GM12878 (cell line): Measurements from ENCODE around the gene UBQLN4. TPM values are rescaled to one million over a fixed set of nuclear protein-coding genes. Genes with fewer than 3 reads are reported as not detected.

Experiments used
- ATAC-seq: fragments of 200-7000 bp; cut with Tn5 transposase; 3 replicates; pipeline ENCODE4 v1.9.1; 2020; ENCODE audit warnings: mild to moderate bottlenecking, moderate library complexity
- BruUV-seq: library from RNA; stranded (reverse); fragments of 400-500 nt; replicated peaks from 2 replicates; lab custom pipeline; 2021; lab: Mats Ljungman, UMichigan
- CTCF ChIA-PET: fragments of 300-600 bp; sonication (Branson Sonifier 250); formaldehyde crosslinking; extraction: SDS; loops from one replicate; lab custom pipeline; 2021; ENCODE audit warnings: inconsistent platforms; lab: Yijun Ruan, JAX
- POLR2A ChIA-PET: fragments of 350-600 bp; formaldehyde crosslinking; extraction: SDS; loops from one replicate; lab custom pipeline; 2021; ENCODE audit warnings: inconsistent platforms; lab: Charles Lee
- RAD21 ChIA-PET: fragments of 300-600 bp; sonication (Branson Sonifier 250); formaldehyde crosslinking; loops from one replicate; lab custom pipeline; 2023; ENCODE audit warnings: antibody characterized with exemption; ENCODE audit not compliant: unreplicated experiment; lab: Charles Lee
- SMC1A ChIA-PET: fragments of 300-600 bp; sonication (Branson Sonifier 250); formaldehyde crosslinking; loops from one replicate; lab custom pipeline; 2023; ENCODE audit not compliant: unreplicated experiment, uncharacterized antibody; lab: Charles Lee
- DNase-seq: peaks from one replicate; pipeline ENCODE4 v3.0.0-alpha.2; 2011; ENCODE audit warnings: low read depth, low spot score
- FAIRE-seq: peaks from 3 replicates; lab custom pipeline; 2011; peaks lifted over from hg19 to GRCh38; lab: Jason Lieb, UNC
- H2AFZ ChIP-seq: 2 replicates; pipeline ENCODE4 v1.6.0; 2011; ENCODE audit warnings: low read depth, low read length, control low read depth; ENCODE audit not compliant: control insufficient read depth
- H3K27ac ChIP-seq: 2 replicates; pipeline ENCODE4 v1.5.1; 2011; ENCODE audit warnings: control low read depth; ENCODE audit not compliant: control insufficient read depth, insufficient read depth
- H3K27me3 ChIP-seq, 2 experiments: replicated peaks in 1 of 2; 2 replicates each; pipeline versions ENCODE4 v1.6.0 to v1.6.1; 2011; ENCODE audit warnings: low read length in 1 of 2; ENCODE audit not compliant: control insufficient read depth in 2 of 2, insufficient read depth in 2 of 2
- H3K36me3 ChIP-seq, 2 experiments: 2 replicates each; pipeline ENCODE4 v1.5.1; 2011; ENCODE audit warnings: low read length in 1 of 2; ENCODE audit not compliant: control insufficient read depth in 2 of 2, insufficient read depth in 2 of 2
- H3K4me1 ChIP-seq: 2 replicates; pipeline ENCODE4 v1.6.1; 2011; ENCODE audit warnings: mild to moderate bottlenecking, low read length, moderate library complexity, mixed read lengths; ENCODE audit not compliant: control insufficient read depth, insufficient read depth
- H3K4me2 ChIP-seq: 2 replicates; pipeline ENCODE4 v1.6.0; 2011; ENCODE audit warnings: control low read depth; ENCODE audit not compliant: control insufficient read depth, insufficient read depth
- H3K4me3 ChIP-seq: fragments of 200-600 bp; sonication (generic); 2 replicates; pipeline ENCODE4 v1.5.1; 2016
- H3K79me2 ChIP-seq: 2 replicates; pipeline ENCODE4 v1.6.0; 2011; ENCODE audit warnings: low read length; ENCODE audit not compliant: control insufficient read depth, insufficient read depth
- H3K9ac ChIP-seq: 2 replicates; pipeline ENCODE4 v1.8.0; 2011; ENCODE audit warnings: low read length, control low read depth, mixed read lengths; ENCODE audit not compliant: control insufficient read depth, insufficient read depth
- H3K9me3 ChIP-seq: replicated peaks from 3 replicates; pipeline ENCODE4 v1.5.1; 2011; ENCODE audit warnings: mild to moderate bottlenecking, low read length; ENCODE audit not compliant: control insufficient read depth, insufficient read depth
- H4K20me1 ChIP-seq: 2 replicates; pipeline ENCODE4 v1.6.0; 2011; ENCODE audit not compliant: control insufficient read depth, insufficient read depth
- BCL11A ChIP-seq: IDR thresholded peaks from 2 replicates; pipeline ENCODE4 v1.6.1; 2011; ENCODE audit warnings: low read depth, low read length
- FOS ChIP-seq: IDR thresholded peaks from 3 replicates; pipeline ENCODE4 v1.6.1; 2011; ENCODE audit warnings: borderline replicate concordance; ENCODE audit not compliant: insufficient read length; ENCODE audit errors: extremely low read depth
- GABPA ChIP-seq: IDR thresholded peaks from 2 replicates; pipeline ENCODE4 v1.6.1; 2014; ENCODE audit warnings: antibody characterized with exemption, low read depth, mild to moderate bottlenecking, inconsistent platforms
- GATAD2B ChIP-seq: fragments of 450-650 bp; conservative IDR thresholded peaks from 2 replicates; pipeline ENCODE4 v1.6.1; 2017; ENCODE audit warnings: low read depth, mild to moderate bottlenecking, moderate library complexity
- PML ChIP-seq: IDR thresholded peaks from 2 replicates; pipeline ENCODE4 v1.6.1; 2012; ENCODE audit warnings: low read length, inconsistent platforms
- POU2F2 ChIP-seq: IDR thresholded peaks from 3 replicates; pipeline ENCODE4 v1.6.1; 2011; ENCODE audit warnings: low read depth, mild to moderate bottlenecking, low read length, borderline replicate concordance
- SUZ12 ChIP-seq: fragments of 200-600 bp; sonication (generic); IDR thresholded peaks from one replicate; pipeline ENCODE4 v1.6.1; 2018; ENCODE audit warnings: antibody characterized with exemption, mild to moderate bottlenecking; ENCODE audit not compliant: unreplicated experiment
- ZBED1 ChIP-seq: IDR thresholded peaks from 2 replicates; pipeline ENCODE4 v1.6.1; 2016; ENCODE audit warnings: borderline replicate concordance
- ZZZ3 ChIP-seq: IDR thresholded peaks from 2 replicates; pipeline ENCODE4 v1.6.1; 2011; ENCODE audit warnings: low read depth; ENCODE audit not compliant: control insufficient read depth, insufficient read length
- WGBS: methylation state at CpG from one replicate; pipeline ENCODE4 v1.1.6; 2016; ENCODE audit warnings: low lambda C conversion rate; ENCODE audit not compliant: insufficient replicate concordance, insufficient coverage; ENCODE audit errors: missing lambda C conversion rate; 5-methylcytosine and 5-hydroxymethylcytosine counted together
- in situ Hi-C: fragments of 300-500 bp; cut with MboI; formaldehyde crosslinking; loops from 9 replicates; pipeline ENCODE4 v1.14.3; 2018; ENCODE audit warnings: mixed read lengths
- intact Hi-C: fragments of 100-400 bp; cut with micrococcal nuclease; formaldehyde crosslinking; loops from one replicate; pipeline ENCODE4 v1.14.2; 2022; ENCODE audit not compliant: unreplicated experiment
- polyA plus RNA-seq, 11 experiments: library from polyadenylated mRNA; depleted of rRNA in 4 of 11; unstranded in 6 of 11; stranded (reverse) in 5 of 11; fragments of >200 nt; fragmentation: Nextera tagmentation in 4 of 11; fragmentation: Illumina TruSeq in 1 of 11; extraction: Ambion mirVana in 4 of 11; extraction: Trizol in 1 of 11; gene quantifications; 1 replicate in 1 of 11; 2 replicates in 10 of 11; pipeline versions ENCODE4 v1.2.1 to v1.2.3, GENCODE V29; 2011 to 2016; ENCODE audit warnings: inconsistent platforms in 2 of 11, missing spikeins in 2 of 11, low read depth in 1 of 11
- total RNA-seq, 4 experiments: library from RNA; depleted of rRNA in 3 of 4; stranded (reverse); fragments of >200 nt in 3 of 4; fragmentation: Illumina TruSeq in 1 of 4; extraction: Trizol in 1 of 4; gene quantifications; 2 replicates each; pipeline versions ENCODE4 v1.2.1 to v1.2.3, GENCODE V29; 2013 to 2021

UBQLN4 gene
- total and polyA plus RNA-seq, 10 of the 15 experiments (the other 5 are each of a cell fraction or from before 2014, with no cell fraction given) = 10.0 to 44.6 (median 19.7) TPM

GRCh38 chr1:156033011-156033410, 20.6 kb downstream of the UBQLN4 start:
- H3K4me3 ChIP-seq = no peak overlapping the region
- H4K20me1 ChIP-seq = no peaks in the 10 kb centered on the region
- intact Hi-C loops = no loop called here
- WGBS = 74% methylated on average over 6 of the region's 6 CpGs
- TF ChIP-seq POU2F2 (no peak), GABPA (no peak), ZBED1 (no peak), FOS (no peak), GATAD2B (no peak), PML (no peak), ZZZ3 (no peak), SUZ12 (no peak)
- TF ChIP-seq, all 136 proteins: peak for 0
- H3K9me3 ChIP-seq = no peaks in the 10 kb centered on the region
- in situ Hi-C loops = no loop called here
- no peak overlapping the region for H3K4me2 ChIP-seq
- ChIA-PET POLR2A (no interaction called here), RAD21 (no interaction called here), SMC1A (interaction anchor here (0.7 to 0.8 kb wide), 2 partner anchors 57 to 100 kb away, joined by 3 to 4 read pairs; no protein-coding TSS in a partner anchor), CTCF (interaction anchor here (0.8 to 1.1 kb wide), 2 partner anchors 33 to 43 kb away, joined by 3 to 4 read pairs; no protein-coding TSS in a partner anchor)
- H3K27ac ChIP-seq = no peak overlapping the region
- no peaks in the 10 kb centered on the region for H3K27me3 ChIP-seq
- no peak overlapping the region for H3K9ac ChIP-seq
- no peak overlapping the region for H2AFZ ChIP-seq
- DNase-seq (no peak), FAIRE-seq (no peak), ATAC-seq (no peak)
- no peaks in the 10 kb centered on the region for H3K79me2 ChIP-seq
- no peaks in the 10 kb centered on the region for H3K4me1 ChIP-seq
- H3K36me3 ChIP-seq = no peaks in the 10 kb centered on the region; a peak in 1 of 4 replicates
- BruUV-seq = no TSS peak

- WGBS = 19% methylated on average over 4 of the region's 4 CpGs
- SMC1A ChIA-PET = interaction anchor here (1.4 kb wide), 1 partner anchor 89 kb away, joined by 3 read pairs; no protein-coding TSS in a partner anchor
- no peaks in the 10 kb centered on the region for H3K4me1 ChIP-seq
- no peaks in the 10 kb centered on the region for H3K36me3 ChIP-seq
- no peak overlapping the region for H3K9ac ChIP-seq
- H3K4me3 ChIP-seq = no peak overlapping the region
- DNase-seq = no peak
- intact Hi-C loops = no loop called here
- H3K27me3 ChIP-seq = no peaks in the 10 kb centered on the region; a peak in 1 of 4 replicates
- POLR2A ChIA-PET = interaction anchor here (0.6 kb wide), 1 partner anchor 108 kb away, joined by 3 read pairs; no protein-coding TSS in a partner anchor
- in situ Hi-C loops = no loop called here
- H3K79me2 ChIP-seq = no peaks in the 10 kb centered on the region
- CTCF ChIA-PET = interaction anchor here (0.6 to 1.2 kb wide), 2 partner anchors 39 to 72 kb away, joined by 3 to 15 read pairs; no protein-coding TSS in a partner anchor
- no peaks in the 10 kb centered on the region for H3K9me3 ChIP-seq
- RAD21 ChIA-PET = interaction anchor here (1.1 kb wide), 2 partner anchors 40 to 88 kb away, joined by 3 to 5 read pairs; no protein-coding TSS in a partner anchor
- FAIRE-seq = no peak
- no peaks in the 10 kb centered on the region for H4K20me1 ChIP-seq
- no peak for ATAC-seq
- TF ChIP-seq BCL11A = no peak
- H3K27ac ChIP-seq = no peak overlapping the region
- H3K4me2 ChIP-seq = no peak overlapping the region
- no peak overlapping the region for H2AFZ ChIP-seq
- BruUV-seq = no TSS peak
Observed at GRCh38 chr1:156026588-156026987, 27.0 kb downstream of the UBQLN4 start.
